ENCODE data around the gene DUSP5.

DUSP5 gene

GRCh38 chr10:110479710-110480109, 18.0 kb upstream of the DUSP5 start:
- in situ Hi-C loops (cut with MboI; ENCODE audit: low sequenced_read_pairs): no loop called here

DNA sequence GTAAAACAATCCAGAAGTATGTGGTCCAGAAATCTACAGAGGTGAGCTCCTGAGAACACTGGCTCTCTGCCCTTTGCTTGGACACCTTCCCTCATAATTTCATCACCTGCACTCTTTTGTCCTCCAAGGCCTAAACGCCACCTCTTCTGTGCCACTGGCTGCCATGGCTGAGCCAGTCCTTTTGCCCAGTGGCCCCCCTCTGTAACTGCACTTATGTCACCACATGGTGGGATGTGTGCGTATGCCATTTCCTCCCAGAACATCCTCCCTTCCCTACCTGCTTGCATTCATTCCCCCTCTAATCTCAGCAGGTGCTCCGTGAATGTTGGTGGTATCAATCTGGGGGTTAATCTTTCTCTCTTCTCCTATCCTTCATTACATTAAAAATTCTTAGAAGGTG, 17.3 kb upstream of the DUSP5 start:
- in situ Hi-C loops (cut with MboI; ENCODE audit: low sequenced_read_pairs): no loop called here

DNA sequence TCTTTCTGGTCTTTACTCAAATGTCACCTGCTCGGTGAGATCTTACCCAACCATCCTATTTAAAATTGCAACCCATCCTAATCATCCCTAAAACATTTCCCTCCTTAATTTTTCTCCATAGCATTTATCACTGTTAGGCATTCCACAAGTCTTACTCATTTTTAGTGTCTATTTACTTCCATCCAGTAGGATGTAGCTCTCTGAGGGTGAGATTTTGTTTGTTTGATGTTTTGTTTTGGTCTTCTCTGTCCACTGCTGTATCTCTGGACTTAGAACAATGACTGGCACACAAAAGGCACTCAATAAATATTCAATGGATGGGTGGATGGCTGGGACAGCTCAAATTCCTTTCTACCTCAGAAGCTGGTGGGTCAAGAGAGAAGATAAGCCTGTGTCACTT, 15.8 kb upstream of the DUSP5 start:
- in situ Hi-C loops (cut with MboI; ENCODE audit: low sequenced_read_pairs): no loop called here

DNA sequence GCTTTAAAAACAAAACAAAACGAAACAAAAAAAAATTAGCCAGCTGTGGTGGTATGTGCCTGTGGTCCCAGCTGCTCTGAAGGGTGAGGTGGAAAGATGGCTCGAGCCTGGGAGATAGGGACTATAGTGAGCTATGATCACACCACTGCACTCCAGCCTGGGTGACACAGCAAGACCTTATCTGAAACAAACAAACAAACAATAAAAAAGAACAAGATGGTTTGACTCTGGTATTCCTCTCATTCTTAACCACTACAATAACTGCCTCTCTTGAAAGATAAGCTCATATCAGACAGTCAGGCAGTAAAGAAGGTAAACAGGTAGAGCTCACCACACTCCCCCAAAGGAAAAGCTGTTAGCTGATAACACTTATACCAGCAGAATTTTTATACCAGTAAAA, 14.1 kb upstream of the DUSP5 start:
- in situ Hi-C loops (cut with MboI; ENCODE audit: low sequenced_read_pairs): no loop called here

DNA sequence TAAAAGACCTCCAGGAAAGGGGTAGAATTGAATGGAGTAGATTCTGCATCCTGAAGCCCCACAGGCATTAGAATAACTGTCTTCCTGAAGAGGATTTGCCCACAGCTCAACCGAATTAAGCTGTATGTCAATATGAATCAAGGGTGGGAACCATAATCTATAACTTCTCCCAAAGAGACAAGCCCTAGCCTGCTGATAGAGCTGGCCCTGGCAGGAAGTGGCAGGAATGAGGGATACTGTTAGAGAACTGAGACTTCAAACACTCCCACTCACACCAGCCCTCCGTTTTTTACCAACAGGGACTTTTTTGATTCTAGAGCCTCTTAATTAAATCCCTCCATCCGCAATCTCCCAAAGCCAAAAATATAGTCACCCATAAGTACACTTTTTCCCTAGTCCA, 12.2 kb upstream of the DUSP5 start:
- in situ Hi-C loops (cut with MboI; ENCODE audit: low sequenced_read_pairs): no loop called here

- in situ Hi-C loops (cut with MboI; ENCODE audit: low sequenced_read_pairs): no loop called here
Measured at GRCh38 chr10:110486680-110487410, 10.9 kb upstream of the DUSP5 start.

DNA sequence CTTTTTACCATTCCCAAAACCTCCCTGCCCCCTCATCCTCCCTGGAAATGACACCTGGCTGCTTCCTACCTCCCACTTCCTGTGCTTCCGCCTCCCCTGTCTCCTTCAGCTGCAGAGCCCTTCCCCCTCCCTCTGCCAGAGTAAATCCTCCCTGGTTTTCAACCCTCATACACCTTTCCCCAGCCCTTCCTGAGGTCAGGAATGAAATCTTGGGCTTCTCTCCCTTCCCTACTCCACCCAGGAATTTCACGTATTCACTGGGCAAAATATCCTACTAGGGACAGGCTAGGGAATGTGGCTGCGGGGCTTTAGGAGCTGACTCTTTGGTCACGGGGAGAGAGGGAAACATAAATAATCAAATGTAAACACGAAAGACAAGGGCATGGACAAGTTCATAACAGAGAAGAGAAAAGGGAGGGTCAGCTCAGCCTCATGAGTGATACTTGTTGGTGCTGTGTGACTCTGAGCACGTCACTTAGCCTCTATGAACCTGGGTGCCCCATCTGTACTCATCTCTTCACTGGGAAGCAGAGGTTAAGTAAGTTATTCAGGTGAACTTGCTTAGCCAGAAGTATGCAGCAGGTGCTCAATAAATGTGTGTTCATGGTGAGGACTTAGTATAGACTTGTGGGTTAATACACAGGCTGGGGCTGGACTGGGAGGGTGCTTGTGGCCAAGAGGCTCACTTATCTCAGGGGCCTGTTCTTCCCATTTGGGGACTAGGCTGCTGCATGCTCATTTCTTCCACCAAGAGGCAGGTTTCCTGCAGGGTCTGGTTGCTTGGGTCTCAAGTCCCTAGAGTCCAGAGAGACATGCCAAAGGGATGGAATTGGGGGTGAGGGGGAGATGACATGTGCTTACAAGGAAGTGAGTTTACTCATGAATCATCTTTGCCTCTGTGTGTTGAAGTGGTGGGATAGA, 10.0 kb upstream of the DUSP5 start:
- in situ Hi-C loops (cut with MboI; ENCODE audit: low sequenced_read_pairs): no loop called here

DNA sequence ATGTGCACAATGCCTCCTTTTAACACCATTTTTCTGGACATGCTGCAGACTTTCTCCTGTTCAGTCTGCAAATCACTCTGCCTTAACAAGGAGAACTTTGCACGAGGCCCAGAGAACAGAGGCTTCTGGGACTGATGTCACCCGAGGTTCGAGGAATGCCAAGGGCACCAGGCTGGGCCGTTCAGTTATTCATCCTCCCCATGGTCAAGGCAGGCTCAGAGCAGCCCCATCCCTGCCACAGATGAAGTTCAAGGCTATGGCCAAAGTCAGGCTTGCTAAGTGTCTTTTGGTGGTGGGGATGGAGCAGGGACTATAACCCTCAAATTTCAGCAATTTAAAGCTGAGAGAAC, 9.4 kb upstream of the DUSP5 start:
- in situ Hi-C loops (cut with MboI; ENCODE audit: low sequenced_read_pairs): no loop called here

- in situ Hi-C loops (cut with MboI; ENCODE audit: low sequenced_read_pairs): no loop called here
Measured at GRCh38 chr10:110488940-110489339, 8.8 kb upstream of the DUSP5 start.

GRCh38 chr10:110490640-110491039, 7.1 kb upstream of the DUSP5 start:
- in situ Hi-C loops (cut with MboI; ENCODE audit: low sequenced_read_pairs): no loop called here

DNA sequence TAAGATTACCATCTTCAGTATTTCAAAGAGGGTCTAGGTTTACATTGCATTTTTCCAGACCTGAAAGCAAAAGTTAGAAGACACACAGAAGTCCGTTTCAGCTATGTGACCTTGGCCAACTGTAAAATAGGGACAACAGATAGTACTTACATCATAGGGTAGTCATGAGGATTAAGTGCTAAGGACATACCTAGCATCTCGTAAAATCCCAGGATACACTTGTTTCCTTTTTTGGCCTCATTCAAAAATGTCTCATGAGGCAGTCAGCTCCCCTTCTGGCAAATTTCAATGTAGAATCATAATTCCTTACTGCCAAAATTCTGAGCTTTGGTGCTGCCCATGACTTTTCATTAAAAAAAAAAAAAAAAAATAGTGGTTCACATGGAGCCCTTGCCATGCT, 6.4 kb upstream of the DUSP5 start:
- in situ Hi-C loops (cut with MboI; ENCODE audit: low sequenced_read_pairs): no loop called here

DNA sequence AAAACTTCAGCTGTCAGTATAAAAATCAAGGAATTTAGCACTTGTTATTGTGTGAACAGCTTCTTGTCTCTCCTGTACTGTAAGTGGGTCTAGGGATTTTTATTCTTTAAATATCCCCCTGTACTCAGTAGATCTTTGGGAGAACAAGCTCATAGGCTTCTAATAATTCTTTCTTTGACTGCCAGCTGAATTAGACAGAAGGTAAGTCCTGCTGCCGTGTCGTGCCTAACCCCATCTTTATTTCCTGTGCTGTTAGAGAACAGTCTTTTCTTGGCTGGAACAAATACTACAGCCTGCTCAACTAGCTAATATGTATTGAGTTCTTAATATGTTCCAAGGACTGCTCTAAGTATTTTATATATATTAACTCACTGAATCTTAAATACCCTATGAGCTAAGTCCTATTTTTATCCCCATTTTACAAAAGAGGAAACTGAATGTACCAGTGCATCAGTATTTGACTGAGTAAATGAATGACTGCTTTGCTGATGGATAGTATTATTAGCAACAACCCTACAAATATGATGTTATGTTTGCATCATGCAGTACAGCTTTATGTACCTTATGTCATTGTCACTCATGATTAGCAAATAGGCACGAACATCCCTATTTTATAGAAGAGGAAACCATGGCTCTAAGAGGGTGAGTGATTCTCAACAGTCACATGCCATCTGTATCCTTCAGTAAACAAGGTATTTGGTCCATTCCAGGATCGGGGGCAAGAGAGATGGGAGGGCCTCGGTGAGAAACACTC, 5.5 kb upstream of the DUSP5 start:
- in situ Hi-C loops (cut with MboI; ENCODE audit: low sequenced_read_pairs): no loop called here

- in situ Hi-C loops (cut with MboI; ENCODE audit: low sequenced_read_pairs): no loop called here
Measured at GRCh38 chr10:110493832-110494426, 3.8 kb upstream of the DUSP5 start.

DNA sequence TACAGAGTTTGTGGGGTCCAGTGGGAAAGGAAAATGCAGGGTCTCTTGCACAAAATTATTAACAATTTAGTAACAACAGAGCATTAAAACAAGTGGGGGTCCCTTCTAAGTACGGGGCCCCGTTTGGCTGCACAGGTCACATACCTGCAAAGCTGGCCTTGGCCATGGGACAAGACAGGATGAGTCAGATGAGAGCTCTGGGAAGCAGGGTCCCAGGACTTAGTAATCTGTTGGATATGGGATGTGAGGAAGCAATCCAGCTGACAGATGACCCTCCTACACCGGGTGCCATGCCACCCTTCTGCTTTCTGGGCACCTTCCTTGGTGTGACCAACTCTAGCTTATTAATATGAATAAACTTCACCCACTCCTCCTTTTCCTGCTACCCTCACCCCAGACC, 3.2 kb upstream of the DUSP5 start:
- in situ Hi-C loops (cut with MboI; ENCODE audit: low sequenced_read_pairs): no loop called here

DNA sequence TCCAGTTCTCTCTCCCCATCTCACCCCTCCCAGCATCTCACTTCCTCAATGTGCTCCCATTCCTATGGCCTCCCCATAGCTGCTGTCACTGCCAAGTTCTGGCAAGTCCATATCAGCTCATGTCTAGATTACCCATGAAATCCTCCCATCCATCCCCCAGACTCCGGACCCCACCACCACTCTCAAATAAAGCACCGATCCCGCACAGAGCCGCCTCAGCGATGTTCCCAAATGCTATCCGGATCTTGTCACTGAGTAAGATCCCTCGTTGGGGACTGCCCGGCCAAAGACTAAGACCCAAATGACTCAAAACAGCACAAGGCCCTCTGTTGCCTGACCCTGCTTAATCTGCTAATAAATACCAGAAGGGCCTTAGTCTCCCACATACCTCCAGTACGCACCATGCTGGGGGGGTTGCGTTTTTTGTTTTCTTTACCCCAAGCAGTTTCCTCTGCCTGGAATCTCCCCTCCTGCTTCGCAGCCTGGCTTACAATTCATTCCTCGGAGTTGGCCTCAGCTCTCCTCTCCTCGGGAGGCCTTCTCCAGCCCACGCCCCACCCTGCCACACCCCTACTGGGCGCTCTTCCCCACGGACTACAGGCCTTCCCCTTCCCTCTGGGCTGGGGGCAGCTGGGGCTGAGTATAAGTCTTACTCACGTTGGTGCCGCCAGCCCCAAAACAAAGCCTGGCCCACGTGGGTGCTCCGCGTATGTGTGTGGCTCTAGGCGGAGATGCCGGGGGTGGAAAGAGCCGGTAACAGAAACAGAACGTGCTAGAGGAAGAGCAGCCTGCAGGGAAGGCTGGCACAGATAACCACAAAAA, 1.8 kb upstream of the DUSP5 start:
- in situ Hi-C loops (cut with MboI; ENCODE audit: low sequenced_read_pairs): no loop called here

- in situ Hi-C loops (cut with MboI; ENCODE audit: low sequenced_read_pairs): no loop called here
Measured at GRCh38 chr10:110496553-110497437, 912 bp upstream of the DUSP5 start.

DNA sequence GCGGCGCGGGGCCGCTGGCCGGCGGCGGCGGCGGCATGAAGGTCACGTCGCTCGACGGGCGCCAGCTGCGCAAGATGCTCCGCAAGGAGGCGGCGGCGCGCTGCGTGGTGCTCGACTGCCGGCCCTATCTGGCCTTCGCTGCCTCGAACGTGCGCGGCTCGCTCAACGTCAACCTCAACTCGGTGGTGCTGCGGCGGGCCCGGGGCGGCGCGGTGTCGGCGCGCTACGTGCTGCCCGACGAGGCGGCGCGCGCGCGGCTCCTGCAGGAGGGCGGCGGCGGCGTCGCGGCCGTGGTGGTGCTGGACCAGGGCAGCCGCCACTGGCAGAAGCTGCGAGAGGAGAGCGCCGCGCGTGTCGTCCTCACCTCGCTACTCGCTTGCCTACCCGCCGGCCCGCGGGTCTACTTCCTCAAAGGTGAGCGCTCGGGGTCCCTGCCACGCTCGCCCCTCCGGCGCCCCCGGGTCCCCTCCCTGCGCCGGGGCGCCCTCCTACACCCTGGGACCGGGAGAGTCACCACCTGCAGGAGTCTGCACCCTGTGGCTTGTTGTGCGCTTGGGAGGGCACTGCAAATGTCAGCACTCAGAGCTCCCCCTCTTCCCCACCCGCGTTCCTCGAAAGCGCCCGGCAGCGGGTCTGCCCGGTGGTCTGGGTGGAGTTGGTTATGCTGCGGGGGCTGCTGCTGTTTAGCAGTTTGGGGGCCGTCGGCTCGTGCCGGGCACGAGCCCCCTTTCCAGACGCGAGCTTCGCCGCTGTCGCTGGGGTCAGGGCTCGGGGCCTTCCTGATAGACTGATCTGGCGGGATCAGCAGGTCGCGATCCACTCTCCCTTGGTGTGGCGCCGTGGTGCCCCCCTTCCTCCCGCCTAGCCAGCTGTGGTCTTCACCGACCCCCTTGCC, 627 bp downstream of the DUSP5 start:
- in situ Hi-C loops (cut with MboI; ENCODE audit: low sequenced_read_pairs): no loop called here

Data from HL-60/S4 (cell line).